GM19193 (cell line): Measurements from ENCODE around the gene SLC9A5.
A peak's percentile ranks its signal among the peaks of the same experiment; 100 is the strongest.

Experiments
- POLR2A ChIP-seq: IDR thresholded peaks from 4 replicates; pipeline ENCODE4 v1.6.1; 2011; ENCODE audit not compliant: insufficient read depth, insufficient read length; ENCODE audit errors: extremely low read depth

Gene SLC9A5

DNA sequence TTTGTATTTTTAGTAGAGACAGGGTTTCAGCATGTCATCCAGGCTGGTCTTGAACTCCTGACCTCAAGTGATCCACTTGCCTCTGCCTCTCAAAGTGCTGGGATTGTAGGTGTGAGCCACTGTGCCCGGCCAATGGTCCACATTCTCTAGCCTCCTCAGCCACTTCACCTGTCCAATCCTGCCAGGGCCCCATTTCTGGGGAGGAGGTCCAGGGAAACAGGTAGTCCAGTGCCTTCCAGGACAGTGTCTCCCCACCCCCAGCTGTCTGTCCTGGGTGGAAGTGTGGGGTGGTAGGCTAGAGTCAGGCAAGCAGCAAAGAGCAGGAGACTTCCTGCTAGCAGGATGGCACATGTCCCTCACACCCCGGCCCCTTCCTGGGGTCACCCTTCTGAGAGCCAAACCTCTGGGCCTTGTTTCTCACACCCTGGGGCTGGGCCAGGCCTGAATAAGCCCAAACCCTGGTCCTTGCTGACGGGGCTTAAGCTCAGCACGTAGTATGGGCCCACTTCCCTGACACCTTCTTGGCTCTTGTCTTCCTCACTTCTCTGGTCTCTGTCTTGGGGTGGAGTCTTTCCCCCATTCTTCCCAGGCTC is 6.5 kb upstream of the SLC9A5 start:
- no peak for TF ChIP-seq POLR2A

DNA sequence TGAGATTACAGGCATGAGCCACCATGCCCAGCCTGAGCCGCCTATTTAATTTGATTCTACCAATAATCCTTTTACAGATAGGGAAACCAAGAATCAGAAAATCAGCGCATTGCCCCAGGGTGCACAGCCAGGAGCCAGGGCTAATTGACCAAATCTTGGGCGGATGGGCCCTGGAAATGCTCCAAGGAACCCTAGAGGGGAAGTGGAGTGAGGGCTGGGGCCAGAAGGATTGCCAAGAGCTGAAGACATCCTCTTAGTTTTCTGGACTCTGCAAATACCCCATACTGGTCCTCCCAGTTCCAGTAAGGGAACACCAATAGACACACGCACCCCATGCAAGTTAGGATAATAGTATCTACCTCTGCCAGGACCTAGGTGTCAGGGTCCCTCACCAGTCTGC is 5.3 kb upstream of the SLC9A5 start:
- no peak for TF ChIP-seq POLR2A

- peak; percentile 60 for TF ChIP-seq POLR2A
Measured at GRCh38 chr16:67244387-67245185, 4.2 kb upstream of the SLC9A5 start.

DNA sequence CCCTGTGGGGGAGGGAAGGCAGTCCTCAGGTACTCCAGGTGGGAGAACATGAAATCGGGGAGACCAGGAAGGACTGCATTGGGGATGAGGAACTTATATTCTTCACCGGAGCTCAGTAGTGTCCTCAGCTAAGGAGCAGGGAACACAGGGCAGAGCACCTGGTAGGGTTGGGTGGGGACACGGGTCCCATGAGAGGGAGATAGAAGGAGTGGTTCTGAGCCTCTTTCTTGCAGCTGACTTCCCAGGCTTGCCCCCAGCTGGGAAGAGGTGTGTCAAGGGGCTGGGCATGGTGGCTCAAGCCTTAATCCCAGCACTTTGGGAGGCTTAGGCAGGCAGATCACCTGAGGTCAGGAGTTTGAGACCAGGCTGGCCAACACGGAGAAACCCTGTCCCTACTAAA is 3.6 kb upstream of the SLC9A5 start:
- no peak for TF ChIP-seq POLR2A

GRCh38 chr16:67245674-67246080 is 3.1 kb upstream of the SLC9A5 start:
- no peak for TF ChIP-seq POLR2A

DNA sequence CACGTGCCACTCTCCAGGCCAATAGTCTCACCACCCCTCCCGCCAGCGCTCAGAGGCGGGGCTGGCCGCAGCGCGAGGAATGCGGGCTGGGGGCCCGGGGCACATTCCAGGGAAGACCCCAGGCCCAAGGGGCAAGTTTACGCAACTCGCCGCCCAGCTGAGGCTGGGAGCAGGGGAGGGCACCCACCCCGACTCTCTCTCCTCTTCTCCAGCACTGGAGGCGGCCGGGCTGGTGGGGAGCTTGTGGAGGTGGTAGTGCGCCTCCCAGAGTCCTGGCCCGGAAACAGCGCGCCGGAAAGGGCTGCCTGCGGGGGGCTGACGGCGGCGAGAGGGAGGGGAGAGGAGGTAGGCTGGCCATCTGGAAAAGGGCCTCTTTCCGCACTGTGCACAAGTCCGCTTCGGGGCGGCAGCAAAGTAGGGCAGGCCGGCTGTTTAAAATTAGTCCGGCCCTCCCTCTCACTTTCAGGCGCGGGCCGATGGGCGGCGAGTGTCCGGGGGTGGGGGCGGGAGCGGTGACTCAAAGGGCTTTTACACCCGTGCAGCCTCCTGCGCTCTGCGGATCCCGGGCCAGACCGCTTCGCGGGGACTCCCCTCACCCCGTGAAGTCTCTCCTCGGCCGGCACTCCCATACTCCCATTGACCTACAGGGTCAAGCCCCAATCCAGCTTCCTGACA is 2.6 kb upstream of the SLC9A5 start:
- peak; percentile 58 for TF ChIP-seq POLR2A

GRCh38 chr16:67246756-67247191 is 2.0 kb upstream of the SLC9A5 start:
- no peak for TF ChIP-seq POLR2A

- peak; percentile 77 for TF ChIP-seq POLR2A
Measured at GRCh38 chr16:67247192-67248072, 1.3 kb upstream of the SLC9A5 start, which contains the start of gene FHOD1. TSS of gene FHOD1 (minus strand) at chr16:67247481. CDS start at chr16:67247410, 71 bp downstream.

- no peak for TF ChIP-seq POLR2A
Measured at GRCh38 chr16:67248073-67248400, 742 bp upstream of the SLC9A5 start.

- no peak for TF ChIP-seq POLR2A
Measured at GRCh38 chr16:67249178-67250044, 632 bp downstream of the SLC9A5 start.

GRCh38 chr16:67250045-67250327 is 1.2 kb downstream of the SLC9A5 start:
- no peak for TF ChIP-seq POLR2A

DNA sequence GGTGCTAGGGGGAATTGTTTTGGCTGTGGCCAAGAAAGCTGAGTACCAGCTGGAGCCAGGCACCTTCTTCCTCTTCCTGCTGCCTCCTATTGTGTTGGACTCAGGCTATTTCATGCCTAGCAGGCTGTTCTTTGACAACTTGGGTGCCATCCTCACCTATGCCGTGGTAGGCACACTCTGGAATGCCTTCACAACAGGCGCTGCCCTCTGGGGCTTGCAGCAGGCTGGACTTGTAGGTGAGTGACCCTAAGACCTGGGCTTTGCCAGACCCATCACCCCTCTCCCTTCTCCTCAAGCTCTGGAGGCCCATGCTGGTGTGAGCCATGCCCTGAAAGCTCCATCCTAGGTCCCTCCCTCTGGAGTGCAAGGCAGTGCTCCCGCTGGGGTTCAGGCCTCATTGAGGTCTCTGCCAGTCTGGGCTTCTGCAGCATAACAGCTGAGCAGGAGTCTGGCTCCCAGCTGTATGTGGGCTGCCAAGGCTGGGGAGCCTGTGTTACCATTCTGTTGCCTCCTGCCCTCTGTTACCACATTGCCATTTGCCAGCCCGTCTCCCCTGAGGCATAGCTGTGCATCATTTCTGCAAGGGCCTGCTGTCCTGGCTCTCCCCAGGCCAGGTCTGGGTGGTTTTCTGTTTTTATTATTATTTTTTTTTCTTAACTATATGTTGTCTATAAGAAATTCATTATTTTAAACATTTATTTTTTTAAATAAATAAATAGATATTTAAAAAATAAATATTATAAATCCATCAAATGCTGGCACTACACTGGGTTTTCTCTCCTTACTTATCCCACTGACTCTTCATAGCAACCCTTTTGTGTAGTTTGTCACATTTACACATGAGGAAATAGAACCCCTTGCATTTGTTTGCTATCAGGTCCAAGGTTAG is 4.1 kb downstream of the SLC9A5 start:
- no peak for TF ChIP-seq POLR2A
